ENCODE data around the gene ETV4. TPM values are rescaled to one million over a fixed set of nuclear protein-coding genes. Genes with fewer than 3 reads are reported as not detected.
"Not testable (repeated sequence)": the region's sequence is repeated elsewhere in the genome, so short reads cannot be mapped to it uniquely, and the experiment has no call there.

ETV4 gene
- polyA plus RNA-seq, 4 donors = 12.6 to 55.4 (median 34.3) TPM

GRCh38 chr17:43521389-43521788 is 24.8 kb downstream of the ETV4 start:
- no peak for DNase-seq (ENCODE audit: low read depth in 4 of 4, low spot score in 3 of 4)

GRCh38 chr17:43517615-43518386 is 28.3 kb downstream of the ETV4 start:
- no peak for DNase-seq (ENCODE audit: low read depth in 4 of 4, low spot score in 3 of 4)

DNA sequence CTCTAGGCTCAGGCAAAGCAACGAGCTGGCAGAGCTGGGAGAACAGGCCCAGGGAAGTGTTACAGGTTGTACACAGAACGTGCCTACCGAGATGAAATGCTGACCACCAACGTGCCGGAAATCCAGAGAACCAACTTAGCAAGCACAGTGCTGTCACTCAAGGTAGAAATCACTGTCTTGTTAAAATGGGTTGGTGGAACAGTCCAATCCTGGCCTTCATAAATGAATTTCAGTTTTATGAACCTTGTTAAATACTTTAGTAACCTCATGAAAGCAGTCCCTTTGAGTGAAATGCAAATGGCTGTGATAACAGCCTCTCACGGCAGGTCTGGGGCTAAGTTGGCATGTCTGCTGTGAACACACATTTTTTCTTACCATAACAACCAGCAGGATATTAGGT is 29.0 kb downstream of the ETV4 start:
- DNase-seq (ENCODE audit: low read depth in 4 of 4, low spot score in 3 of 4) = no peak

DNA sequence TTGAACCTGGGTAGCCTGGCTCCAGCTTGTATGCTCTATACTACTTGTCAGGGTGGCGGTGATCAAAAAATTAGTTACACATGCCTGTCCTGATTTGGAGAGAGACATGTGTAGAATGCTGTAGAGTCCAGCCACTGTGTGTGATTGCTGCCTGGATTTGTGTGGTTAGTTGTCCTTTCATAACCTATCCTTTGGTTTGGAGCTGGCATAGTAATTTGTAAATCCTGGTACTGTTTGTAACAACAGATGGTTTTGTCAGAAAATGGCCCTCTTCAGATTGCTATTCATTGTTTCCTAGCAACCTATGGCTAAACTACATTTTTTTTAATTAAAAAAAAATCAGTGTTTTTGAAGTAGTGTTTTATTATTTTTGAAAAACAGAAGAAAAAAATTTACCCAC is 30.5 kb downstream of the ETV4 start:
- no peak for DNase-seq (ENCODE audit: low read depth in 4 of 4, low spot score in 3 of 4)

GRCh38 chr17:43511199-43511598 is 34.9 kb downstream of the ETV4 start:
- not testable (repeated sequence) for DNase-seq (ENCODE audit: low read depth in 4 of 4, low spot score in 3 of 4)

DNA sequence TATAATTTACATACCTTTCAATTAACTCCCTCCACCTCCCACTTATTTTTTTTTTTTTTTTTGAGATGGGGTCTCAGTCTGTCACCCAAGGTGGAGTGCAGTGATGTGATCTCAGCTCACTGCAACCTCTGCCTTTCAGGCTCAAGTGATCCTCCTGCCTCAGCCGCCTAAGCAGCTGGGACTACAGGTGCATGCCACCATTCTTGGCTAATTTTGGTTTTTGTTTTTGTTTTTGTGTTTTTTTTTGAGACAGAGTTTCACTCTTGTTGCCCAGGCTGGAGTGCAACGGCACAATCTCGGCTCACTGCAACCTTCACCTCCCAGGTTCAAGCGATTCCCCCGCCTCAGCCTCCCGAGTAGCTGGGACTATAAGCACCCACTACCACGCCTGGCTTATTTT is 36.7 kb downstream of the ETV4 start:
- DNase-seq (ENCODE audit: low read depth in 4 of 4, low spot score in 3 of 4) = not testable (repeated sequence)

DNA sequence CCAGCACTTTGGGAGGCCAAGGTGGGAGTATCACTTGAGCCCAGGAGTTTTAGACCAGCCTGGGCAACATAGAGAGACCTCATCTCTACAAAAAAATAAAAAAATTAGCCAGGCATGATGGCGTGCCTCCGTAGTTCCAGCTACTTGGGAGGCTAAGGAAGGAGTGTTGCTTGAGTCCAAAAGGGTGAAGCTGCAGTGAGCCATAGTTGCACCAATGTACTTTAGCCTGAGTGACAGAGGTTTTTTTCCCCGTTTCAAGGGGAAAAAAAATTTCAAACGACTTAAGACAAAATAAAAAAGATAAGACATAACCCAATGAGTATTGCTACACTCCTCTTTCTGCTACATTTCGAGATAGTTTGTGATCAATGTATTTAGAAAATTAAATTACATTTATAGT is 55.5 kb downstream of the ETV4 start:
- DNase-seq (ENCODE audit: low read depth in 4 of 4, low spot score in 3 of 4) = no peak

DNA sequence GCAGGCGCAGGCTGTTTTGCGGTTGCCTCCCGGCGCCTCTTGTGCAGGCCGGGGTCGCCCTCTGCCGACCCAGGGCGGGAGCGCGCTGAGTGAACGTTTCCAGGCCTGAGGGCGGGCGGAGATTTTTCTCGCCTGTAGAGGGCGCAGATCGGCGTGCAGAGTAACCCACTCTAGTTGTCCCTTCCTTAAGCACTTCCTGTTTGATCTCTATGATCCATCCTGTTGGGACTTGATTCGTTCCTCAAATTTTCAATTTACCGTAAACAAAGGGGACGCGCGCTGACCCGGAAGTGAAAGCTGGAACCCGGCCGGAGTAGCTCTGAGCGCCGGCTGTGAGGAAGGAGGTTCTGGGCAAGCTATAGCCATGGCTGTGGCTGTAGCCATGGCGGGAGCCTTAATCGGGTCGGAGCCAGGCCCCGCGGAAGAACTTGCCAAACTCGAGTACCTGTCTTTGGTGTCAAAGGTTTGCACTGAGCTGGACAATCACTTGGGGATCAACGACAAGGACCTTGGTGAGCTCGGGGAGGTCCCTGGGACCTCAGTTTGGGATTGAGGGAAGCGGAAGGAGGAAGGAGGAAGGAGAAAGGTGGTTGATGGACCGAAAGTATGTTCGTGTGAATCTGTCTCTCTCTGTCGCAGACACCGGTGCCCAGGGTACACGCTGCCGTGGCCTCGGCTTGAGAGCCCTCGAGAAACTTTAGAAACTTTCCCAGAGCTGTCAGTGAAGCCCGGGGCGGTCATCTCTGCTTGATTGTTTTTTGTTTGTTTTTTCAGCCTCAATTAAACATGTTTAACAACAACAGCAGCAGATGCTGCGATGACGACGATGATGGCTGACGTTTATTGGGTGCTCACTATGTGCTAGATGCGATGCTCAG is 62.2 kb downstream of the ETV4 start, which contains the start of gene DHX8:
Gene DHX8 (plus strand): TSS at position 302 of the 878 bp plus-strand sequence. CDS start 63 bp downstream, at position 365.
- peak; percentile 95 to 98 (median 96) for DNase-seq (ENCODE audit: low read depth in 4 of 4, low spot score in 3 of 4)

DNA sequence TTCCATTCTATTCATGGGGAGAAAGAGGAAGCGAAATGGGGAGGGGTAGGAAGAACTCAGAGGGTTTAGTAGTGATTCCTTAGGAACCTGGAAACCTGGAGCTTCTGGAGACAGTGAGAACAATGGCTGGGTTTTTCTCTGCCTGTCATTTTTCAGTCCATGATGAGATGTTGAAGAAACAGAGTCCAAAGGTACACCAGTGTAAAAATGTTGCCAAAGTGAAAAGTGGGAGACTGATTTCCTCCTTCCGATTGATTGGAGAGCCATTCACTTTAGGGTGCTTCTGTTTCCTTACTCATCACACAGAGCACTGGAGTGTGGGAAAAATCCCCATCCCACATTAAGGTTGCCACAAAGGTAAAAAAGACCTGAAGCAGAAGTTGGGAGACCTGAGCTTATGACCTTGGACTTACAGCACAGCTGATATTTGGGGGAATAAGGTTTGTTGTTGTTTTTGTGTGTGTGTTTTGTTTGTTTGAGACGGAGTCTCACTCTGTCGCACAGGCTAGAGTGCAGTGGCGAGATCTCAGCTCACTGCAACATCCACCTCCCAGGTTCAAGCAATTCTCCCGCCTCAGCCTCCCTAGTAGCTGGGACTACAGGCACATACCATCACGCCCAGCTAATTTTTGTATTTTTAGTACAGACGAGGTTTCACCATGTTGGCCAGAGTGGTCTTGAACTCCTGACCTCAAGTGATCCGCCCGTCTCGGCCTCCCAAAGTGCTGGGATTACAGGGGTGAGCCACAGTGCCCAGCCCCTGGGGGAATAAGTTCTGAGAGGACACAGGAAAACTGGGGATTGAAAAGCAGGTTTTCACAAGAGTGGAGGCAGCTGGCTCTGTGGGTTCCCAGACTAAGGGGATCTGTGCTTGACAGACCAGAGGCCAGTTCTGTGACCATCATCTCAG is 63.8 kb downstream of the ETV4 start:
- no peak for DNase-seq (ENCODE audit: low read depth in 4 of 4, low spot score in 3 of 4)

DNA sequence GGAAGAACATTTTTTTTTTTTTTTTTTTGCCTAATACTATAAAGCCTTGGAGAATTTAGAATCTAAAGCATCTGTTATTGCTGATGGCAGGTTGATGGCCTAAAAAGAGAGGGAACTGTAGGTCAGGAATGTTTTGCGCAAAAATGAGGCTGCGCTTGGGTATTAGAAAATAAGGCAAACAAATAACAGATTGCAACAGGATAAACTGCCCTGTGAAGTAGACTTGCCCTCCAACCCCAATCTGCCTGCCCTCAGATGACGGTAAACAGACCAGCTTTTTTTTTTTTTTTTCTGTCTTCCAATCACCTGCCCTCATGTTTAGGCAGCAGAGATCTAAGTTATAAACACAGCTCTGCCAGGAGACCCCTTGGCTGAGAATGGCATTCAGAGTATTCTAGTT is 66.2 kb downstream of the ETV4 start:
- no peak for DNase-seq (ENCODE audit: low read depth in 4 of 4, low spot score in 3 of 4)

Other genes starting within 250 kb of the ETV4 start
- 10 to 100 TPM in 2 of 4 donors, 1 to 10 TPM in 2; 8.6 to 33.2 (median 11.2) TPM for gene ARL4D, start 147.3 kb downstream of the ETV4 start, polyA plus RNA-seq (ENCODE audit: insufficient read length in 4 of 4)
- gene DHX8, start 62.4 kb downstream of the ETV4 start, polyA plus RNA-seq (ENCODE audit: insufficient read length in 4 of 4) = 10 to 100 TPM; 37.9 to 48.6 (median 42.4) TPM
- 10 to 100 TPM; 13.6 to 27.1 (median 17.7) TPM for gene MEOX1, start 115.6 kb upstream of the ETV4 start, polyA plus RNA-seq (ENCODE audit: insufficient read length in 4 of 4)
- 10 to 100 TPM in 3 of 4 donors, under 1 TPM in 1; 0.86 to 67.8 (median 48.0) TPM for gene SOST, start 212.5 kb upstream of the ETV4 start, polyA plus RNA-seq (ENCODE audit: insufficient read length in 4 of 4)
- gene DUSP3, start 232.6 kb upstream of the ETV4 start, polyA plus RNA-seq (ENCODE audit: insufficient read length in 4 of 4) = 10 to 100 TPM; 27.6 to 67.8 (median 58.5) TPM
- under 1 TPM in 3 of 4 donors, not detected in 1; 0.04 to 0.11 (median 0.04) TPM for gene CFAP97D1, start 234.1 kb upstream of the ETV4 start, polyA plus RNA-seq (ENCODE audit: insufficient read length in 4 of 4)